Stimulated activated CD8-positive, alpha-beta memory T cell treated with anti-CD3 and anti-CD28 coated beads, Interleukin-4, amount 100 ng/mL, for 1 hour (primary cell): ENCODE data around the gene IPCEF1.
"Not testable (repeated sequence)": the region's sequence is repeated elsewhere in the genome, so short reads cannot be mapped to it uniquely, and the experiment has no call there.

Source experiments
- DNase-seq, 2 donors: peaks; one replicate each; pipeline ENCODE4 v3.0.0-alpha.2; 2020; ENCODE audit warnings: low read depth in 2 of 2, low spot score in 1 of 2

Gene IPCEF1

DNA sequence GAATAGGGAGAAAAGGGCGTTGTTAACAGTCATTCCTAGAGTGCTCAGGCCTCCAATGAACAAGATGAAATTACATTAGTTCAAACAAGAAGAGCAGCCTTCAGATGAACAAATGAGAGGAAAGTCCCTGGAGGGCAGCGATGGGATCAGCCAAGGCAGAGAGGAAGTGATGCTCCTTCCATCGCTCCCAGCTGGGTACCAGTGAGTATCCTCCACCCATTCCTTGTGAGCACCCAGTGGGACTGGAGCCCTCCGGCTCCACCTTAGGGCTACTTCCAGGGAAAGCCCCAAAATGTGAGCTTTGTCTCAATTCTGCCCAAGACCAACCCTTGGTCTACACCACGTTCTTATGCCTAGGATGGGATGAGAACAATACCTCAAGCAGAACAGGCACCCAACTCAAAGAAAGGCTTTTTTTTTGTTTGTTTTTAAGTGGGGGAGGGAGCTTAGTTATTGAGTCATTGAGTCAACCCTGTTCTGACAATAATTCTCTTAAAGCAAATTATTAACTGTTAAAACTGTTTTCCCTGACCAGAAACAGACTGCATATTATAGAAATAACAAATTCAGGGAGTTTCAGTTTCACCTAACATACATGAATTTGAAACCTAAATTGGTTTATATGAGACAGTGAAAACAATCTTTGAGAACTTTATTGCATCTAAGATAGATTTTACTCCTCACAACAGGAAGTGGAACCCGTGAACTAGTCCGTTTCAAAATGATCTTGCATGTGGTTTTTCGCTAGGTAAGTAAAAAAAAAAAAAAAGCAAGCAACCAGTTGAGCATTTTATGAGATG lies 106.9 kb downstream of the IPCEF1 start:
- DNase-seq: no peak

GRCh38 chr6:154247119-154247861 lies 109.3 kb downstream of the IPCEF1 start:
- DNase-seq: no peak

GRCh38 chr6:154246723-154247118 lies 109.9 kb downstream of the IPCEF1 start:
- no peak for DNase-seq

DNA sequence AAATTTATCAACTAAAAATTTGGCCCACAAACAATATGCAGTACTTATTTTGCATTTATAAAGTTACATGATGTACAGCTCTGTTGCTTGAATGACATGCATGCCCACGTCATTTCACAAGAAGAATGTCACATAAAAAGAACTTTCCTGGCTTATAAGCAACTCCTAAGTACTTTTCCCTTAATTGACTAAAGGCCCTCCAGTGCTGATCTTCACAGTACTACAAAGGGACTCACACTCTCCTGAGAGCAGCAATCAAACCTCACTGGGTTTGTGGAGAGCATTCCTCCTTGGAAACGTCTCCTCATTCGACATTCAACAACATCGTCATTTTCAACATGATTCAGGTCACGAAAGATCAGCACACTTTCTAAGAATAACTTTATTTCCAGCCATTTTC lies 111.1 kb downstream of the IPCEF1 start:
- no peak for DNase-seq

GRCh38 chr6:154243793-154244750 lies 112.5 kb downstream of the IPCEF1 start:
- DNase-seq: no peak

GRCh38 chr6:154242617-154243357 lies 113.8 kb downstream of the IPCEF1 start:
- no peak for DNase-seq

DNA sequence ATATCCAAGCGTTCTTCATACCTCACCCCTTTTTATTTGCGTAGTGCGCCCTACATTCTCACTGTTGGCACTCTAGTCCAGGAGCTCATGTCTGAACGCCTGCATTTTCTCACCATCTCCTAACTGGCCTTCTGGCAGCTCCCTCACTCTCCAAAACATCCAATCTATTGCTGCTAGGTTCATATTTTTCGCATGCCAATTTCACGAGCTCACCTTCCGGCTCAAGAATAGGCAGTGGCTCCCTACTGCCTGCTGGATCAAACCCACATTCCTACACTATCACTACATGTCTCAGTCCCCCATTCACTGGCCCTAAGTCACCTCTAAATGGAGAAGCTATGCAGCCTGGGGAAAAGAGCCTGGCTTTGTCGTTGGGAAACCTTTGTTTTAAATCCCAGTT lies 115.0 kb downstream of the IPCEF1 start:
- no peak for DNase-seq

- not testable (repeated sequence) for DNase-seq
These were observed 115.5 kb downstream of the IPCEF1 start for GRCh38 chr6:154241061-154241460.

GRCh38 chr6:154239392-154239791 lies 117.2 kb downstream of the IPCEF1 start:
- no peak for DNase-seq

DNA sequence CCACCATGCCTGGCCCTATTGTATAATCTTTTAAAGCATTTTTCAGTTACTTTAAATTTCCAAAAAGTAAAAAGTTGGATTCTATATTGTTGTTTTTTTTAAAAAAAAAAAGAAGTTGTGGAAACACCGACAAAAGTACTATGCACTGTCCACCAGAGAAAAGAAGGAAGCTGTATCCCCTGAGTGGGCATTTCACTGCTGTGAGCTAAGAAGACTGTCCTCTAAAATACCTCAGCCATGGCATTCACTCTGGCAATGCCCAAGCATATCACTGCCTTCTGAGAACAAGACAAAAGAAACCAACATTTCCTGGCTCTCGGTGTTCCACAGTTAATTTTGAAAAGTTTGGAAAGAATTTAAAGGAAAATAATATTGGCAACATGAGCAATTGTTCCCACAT lies 117.8 kb downstream of the IPCEF1 start:
- DNase-seq: no peak

- DNase-seq: no peak
These were observed 119.8 kb downstream of the IPCEF1 start for GRCh38 chr6:154236646-154237301.

GRCh38 chr6:154234019-154234772 lies 122.4 kb downstream of the IPCEF1 start:
- no peak for DNase-seq

DNA sequence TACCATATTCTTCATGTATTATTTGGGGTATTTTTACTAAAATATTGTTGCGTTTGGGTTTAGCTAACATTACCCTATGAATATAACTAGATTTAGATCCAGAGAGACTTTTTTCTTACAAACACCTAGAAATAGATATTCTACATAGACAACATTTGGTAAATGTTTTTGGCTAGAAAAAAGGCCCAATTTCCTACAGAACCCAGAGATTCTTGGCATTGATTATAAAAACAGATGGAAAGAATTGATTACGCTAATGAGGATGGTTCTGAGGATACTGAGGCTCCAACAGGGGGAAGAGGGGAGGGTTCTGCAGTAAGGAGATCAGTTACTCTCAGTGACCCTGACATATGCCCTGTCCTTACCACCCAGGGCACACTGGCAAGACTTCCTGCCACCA lies 123.2 kb downstream of the IPCEF1 start:
- no peak for DNase-seq

- DNase-seq: no peak
These were observed 124.3 kb downstream of the IPCEF1 start for GRCh38 chr6:154232013-154232910.

GRCh38 chr6:154230910-154231595 lies 125.5 kb downstream of the IPCEF1 start:
- DNase-seq: no peak

- no peak for DNase-seq
These were observed 126.2 kb downstream of the IPCEF1 start for GRCh38 chr6:154230393-154230792.

GRCh38 chr6:154229786-154230185 lies 126.8 kb downstream of the IPCEF1 start:
- no peak for DNase-seq

GRCh38 chr6:154228521-154228905 lies 128.1 kb downstream of the IPCEF1 start:
- DNase-seq: no peak
